HG03432 (cell line): Measurements from ENCODE around the gene NKTR.

ENCODE experiments used
- ATAC-seq: cut with Tn5 transposase; IDR thresholded peaks from one replicate; pipeline ENCODE4 v1.9.1; 2021; ENCODE audit warnings: mild to moderate bottlenecking, moderate library complexity; ENCODE audit not compliant: unreplicated experiment

Gene NKTR

GRCh38 chr3:42660898-42661297, 60.4 kb downstream of the NKTR start:
- ATAC-seq = no peak

DNA sequence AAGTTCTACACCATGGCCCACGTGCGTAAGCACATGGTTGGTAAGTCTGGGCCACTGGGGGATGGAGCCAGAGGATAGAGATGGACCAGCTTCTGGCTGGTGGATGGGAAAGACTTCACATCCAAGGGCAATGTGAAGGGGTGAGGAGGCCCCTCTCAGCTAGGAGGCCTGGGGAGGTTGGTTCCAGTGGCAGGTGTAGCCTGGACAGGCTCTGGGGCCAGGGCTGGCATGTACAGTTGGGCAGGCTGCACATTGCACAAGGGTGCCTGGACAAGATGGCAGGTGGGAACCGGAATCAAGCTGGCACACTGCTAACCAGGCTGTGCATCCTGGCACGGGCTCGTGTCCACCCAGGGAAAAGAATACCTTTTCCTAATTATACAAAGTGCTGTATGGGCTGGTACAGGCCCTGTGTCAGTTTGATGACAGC, 61.1 kb downstream of the NKTR start:
- no peak for ATAC-seq

DNA sequence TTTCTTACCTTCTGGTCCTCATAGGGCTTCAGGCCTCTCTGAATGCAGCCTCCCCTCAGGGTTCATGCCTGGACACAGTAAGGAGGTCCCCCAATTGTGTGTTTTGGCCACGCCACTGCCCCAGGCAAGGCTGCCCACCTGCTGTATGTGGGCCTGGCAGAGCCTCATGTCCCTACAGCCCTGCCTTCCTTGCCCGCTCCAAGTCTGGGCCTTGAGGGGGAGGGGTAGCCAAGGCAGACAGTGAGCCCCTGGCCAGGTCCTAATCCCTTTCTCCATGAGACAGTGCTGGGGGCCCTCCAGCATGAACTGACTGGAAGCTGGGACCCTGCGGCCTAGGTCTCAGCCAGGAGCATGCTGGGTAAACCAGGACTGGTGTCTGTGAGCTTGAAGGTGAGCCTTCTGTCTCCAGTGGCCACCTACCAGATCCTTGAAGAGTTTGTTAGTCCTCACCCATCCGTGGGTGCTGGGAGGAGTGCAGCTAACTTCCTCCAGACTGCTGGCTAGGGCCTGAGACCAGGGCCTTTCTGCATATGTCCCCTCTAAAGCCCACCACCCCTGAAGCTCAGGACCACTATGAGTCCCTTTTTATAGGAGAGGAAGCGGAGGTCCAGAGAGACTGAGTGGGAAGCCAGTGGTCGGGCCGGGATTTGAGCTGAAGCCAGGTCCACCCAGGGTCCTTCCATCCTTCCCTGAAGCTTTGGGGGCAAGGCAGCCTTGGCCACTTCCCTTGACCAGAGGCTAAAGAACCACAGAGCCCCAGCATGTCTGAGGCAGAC, 61.7 kb downstream of the NKTR start:
- no peak for ATAC-seq

DNA sequence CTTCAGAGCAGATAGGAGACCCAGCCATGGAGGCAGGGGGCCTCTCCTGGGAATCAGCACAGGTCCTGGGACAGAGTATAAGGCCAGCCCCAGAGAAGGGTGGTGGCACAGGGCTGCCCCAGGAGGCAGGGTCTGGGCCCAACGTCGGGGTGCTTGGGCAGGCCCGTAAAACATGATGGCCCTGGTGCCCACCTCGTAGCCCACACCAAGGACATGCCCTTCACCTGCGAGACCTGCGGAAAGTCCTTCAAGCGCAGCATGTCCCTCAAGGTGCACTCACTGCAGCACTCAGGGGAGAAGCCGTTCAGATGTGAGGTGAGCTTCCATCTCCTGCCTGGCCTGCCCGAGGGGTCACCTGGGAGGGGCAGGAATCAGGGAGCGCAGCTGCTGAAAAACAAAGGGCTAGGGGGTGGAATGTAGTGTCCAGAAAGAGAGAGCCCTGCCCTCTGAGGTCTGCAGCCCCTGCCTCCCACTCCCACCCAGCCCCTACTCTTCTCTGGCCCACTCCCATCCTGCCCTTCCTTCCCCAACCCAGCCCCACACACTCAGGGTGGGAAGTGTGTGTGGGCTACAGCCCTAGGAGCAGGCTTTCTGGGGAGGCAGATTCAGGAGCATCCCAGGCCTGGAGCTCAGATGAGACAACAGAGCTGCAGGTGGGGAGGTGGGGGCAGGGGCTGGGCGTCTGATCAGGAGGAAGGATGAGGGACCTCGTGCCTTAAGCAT, 62.5 kb downstream of the NKTR start:
- no peak for ATAC-seq

GRCh38 chr3:42663581-42664437, 63.3 kb downstream of the NKTR start:
- no peak for ATAC-seq

GRCh38 chr3:42664438-42664803, 63.9 kb downstream of the NKTR start:
- ATAC-seq = no peak

GRCh38 chr3:42665050-42665878, 64.8 kb downstream of the NKTR start:
- ATAC-seq = no peak

DNA sequence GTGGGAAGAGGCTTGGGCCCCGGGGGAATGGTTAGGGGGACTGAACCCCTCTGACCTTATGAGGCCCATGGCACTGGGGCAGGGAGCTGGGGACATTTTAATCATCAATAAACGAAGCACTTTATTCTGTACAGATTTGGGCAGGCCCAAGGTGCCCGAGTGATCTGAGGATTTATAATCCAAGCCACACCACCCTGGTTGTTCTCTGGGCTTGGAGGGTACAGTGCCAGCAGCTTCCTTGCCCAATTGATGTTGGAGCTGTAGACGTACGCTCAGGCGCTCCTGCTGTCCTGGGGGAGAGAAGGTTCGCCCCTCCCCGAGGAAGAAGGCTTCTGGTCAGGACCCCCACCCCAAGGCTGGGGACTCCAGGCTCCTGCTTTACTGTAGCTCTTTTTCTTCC, 65.5 kb downstream of the NKTR start:
- ATAC-seq = no peak

DNA sequence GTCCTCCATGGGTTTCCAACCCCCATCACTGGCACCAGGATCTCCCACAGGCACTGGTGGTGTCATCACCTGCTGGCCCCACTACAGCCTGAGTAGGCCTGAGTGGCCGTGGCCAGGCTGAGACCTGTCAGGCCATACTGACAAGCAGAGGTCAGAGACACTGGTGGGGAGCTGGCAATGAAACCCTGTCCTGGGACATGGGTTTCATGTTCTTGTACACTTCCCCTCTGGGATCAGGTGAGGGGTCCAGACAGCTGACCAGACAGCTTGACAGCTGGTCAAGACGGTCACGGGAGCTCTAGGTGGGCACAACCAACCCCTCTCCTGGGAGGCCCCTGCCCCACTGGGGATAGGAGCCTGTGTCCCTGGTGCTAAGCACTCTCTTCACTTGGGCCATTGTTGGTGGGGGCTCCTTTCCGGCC, 66.1 kb downstream of the NKTR start:
- no peak for ATAC-seq

DNA sequence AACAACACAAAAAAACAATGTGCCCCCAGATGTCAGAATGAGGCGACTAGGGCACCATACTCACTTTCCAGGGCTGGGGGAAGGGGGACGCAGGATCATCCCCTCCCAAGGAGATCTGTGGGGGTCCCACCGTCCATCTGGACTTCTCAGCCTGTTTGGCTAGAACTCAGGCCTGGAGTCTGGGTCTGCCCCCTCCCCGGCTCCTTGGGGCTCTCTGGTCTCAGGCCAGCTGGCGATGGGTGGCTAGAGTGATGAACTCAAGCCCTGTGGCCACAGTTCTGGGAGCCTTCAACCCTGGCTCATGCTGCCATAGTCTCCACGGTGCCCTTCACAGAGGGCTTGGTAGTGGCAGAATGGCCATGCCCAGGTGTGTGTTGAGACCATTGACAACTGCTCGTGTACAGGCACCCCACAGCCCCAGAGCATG, 66.6 kb downstream of the NKTR start:
- no peak for ATAC-seq

DNA sequence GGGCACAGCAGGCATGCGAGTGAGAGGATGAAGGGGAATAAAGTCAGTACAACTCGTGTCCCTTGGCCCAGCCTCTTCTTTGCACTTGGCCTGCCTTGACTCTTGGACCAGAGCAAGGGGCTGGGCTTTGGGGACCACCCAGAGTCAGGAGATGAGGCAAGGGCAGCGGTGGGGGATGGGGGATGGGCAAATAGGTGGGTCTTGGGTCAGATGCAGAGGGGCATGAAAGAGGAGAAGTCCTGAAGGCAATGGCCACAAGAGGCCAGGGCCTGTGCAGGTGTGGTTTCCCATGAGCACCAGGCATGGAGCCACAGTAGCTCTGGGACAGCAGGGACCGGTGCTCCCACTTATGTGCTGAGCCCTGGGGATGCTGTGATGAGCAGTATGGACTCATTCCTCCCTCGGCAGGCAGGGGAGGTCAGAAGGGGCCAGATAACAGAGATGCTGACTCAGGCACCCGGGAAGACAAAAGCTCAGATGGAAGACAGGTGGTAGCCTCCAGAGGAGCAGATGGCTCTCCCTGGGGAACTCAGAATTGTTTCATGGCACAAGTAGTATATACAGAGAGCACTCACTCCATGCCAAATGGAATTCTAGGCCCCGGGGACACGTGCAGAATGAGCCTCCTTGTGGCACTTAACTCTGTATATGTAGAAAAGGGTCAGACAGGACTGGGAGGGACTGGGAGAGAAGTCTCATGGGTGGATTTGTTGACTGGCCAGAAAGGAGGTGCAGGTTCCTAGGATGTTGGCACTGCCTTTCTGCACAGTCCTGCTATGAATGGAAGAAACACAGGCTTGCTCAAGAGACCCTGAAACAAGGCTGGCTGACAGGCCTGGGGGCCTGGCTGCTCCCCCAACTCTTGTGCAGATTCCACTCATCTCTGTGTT, 67.3 kb downstream of the NKTR start:
- ATAC-seq = no peak

- ATAC-seq = no peak
These were observed 67.9 kb downstream of the NKTR start for GRCh38 chr3:42668413-42668760.

GRCh38 chr3:42668793-42669217, 68.3 kb downstream of the NKTR start:
- ATAC-seq = no peak

- no peak for ATAC-seq
These were observed 69.6 kb downstream of the NKTR start for GRCh38 chr3:42670051-42670576.

- ATAC-seq = no peak
These were observed 70.2 kb downstream of the NKTR start for GRCh38 chr3:42670670-42671069.

DNA sequence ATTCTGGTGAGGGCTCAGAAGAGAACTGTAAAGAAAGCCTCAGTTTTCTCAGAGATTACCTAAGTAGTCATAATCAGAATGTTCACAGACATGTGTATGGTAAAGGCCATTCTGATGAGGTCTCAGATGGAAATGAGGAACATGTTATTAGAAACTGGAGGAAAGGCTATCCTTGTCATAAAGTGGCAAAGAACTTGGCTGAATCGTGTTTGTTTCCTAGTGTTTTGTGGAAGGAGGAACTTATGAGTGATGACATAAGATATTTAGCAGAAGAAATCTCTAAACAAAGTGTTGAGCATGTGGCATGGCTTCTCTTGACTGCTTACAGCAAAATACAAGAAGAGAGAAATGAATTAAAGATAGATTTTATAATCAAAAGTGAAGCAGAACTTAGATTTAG, 72.0 kb downstream of the NKTR start:
- no peak for ATAC-seq

- ATAC-seq = no peak
These were observed 72.6 kb downstream of the NKTR start for GRCh38 chr3:42673082-42673481.

GRCh38 chr3:42674146-42674545, 73.7 kb downstream of the NKTR start:
- ATAC-seq = no peak

DNA sequence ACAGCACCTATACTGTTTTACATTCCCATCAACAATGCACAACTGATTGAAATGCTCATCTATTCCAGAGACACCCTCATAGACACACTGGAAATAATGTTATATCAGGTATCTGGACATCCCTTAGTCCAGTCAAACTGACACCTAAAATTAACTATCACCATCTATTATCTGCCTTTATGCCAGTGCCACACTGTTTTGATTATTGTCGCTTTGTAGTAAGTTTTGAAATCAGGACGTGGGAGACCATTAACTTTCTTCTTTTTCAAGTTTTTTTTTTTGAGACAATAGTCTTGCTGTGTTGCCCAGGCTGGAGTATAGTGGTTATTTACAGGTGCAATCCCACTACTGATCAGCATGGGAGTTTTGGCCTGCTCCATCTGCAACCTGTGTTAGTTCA, 75.4 kb downstream of the NKTR start:
- ATAC-seq = no peak
